ENCODE results near the gene SOX13. TPM values are rescaled to one million over a fixed set of nuclear protein-coding genes. Genes with fewer than 3 reads are reported as not detected.

Gene SOX13
- total and polyA plus RNA-seq, 2 of the 4 experiments (the other 2 are of a cell fraction): 0.54 to 3.5 TPM

- Histone ChIP-seq H3K56ac (ENCODE audit: extremely low read depth, insufficient read depth, low read length) (no peak overlapping the region), H2BK120ac (ENCODE audit: low read depth, low read length) (no peak overlapping the region), H2BK5ac (ENCODE audit: low read depth, low read length, poor library complexity, severe bottlenecking) (no peak overlapping the region), H2BK15ac (ENCODE audit: low read depth, low read length) (no peak overlapping the region), H3K9me1 (ENCODE audit: insufficient read depth, low read length) (no peaks in the 10 kb centered on the region; the same call in 1 of the 2 replicates), H4K20me1 (ENCODE audit: insufficient read depth, low read length) (no peaks in the 10 kb centered on the region), H3K4me1 (ENCODE audit: control insufficient read depth, insufficient read depth, low read length) (no peaks in the 10 kb centered on the region), H3K23ac (ENCODE audit: low read depth, low read length) (no peak overlapping the region), H2AK5ac (ENCODE audit: low read depth, low read length) (no peak overlapping the region), H4K8ac (ENCODE audit: low read depth in 2 of 2, low read length in 2 of 2) (no peak overlapping the region), H3K36me3 (ENCODE audit: control insufficient read depth, insufficient read depth, low read length) (no peaks in the 10 kb centered on the region), H2BK20ac (ENCODE audit: low read depth, low read length) (no peak overlapping the region), H3K4me2 (ENCODE audit: low read depth, low read length) (no peak overlapping the region), H3K14ac (replicated peaks; ENCODE audit: low read depth, low read length) (no peak overlapping the region), H3K4me3 (ENCODE audit: insufficient read depth, low read depth, low read length) (no peak overlapping the region), H2AFZ (replicated peaks; ENCODE audit: low read length, poor library complexity) (no peak overlapping the region), H3K9me3 (ENCODE audit: control insufficient read depth, insufficient read depth, low read length) (peaks cover 3% of the 10 kb centered on the region; the same call in 1 of the 2 replicates), H4K91ac (ENCODE audit: insufficient read depth, low read depth, low read length) (no peak overlapping the region), H3K4ac (ENCODE audit: low read depth, low read length) (no peak overlapping the region), H4K5ac (ENCODE audit: low read depth, low read length) (no peak overlapping the region), H3K18ac (ENCODE audit: low read depth, low read length) (no peak overlapping the region), H3K79me1 (ENCODE audit: low read depth in 1 of 2, low read length in 2 of 2) (no peaks in the 10 kb centered on the region), H3K27me3 (ENCODE audit: control insufficient read depth, insufficient read depth, low read length) (peaks cover 19% of the 10 kb centered on the region; the same call in 1 of the 2 replicates), H3K9ac (ENCODE audit: low read depth, low read length) (no peak overlapping the region), H3K27ac (ENCODE audit: insufficient read depth, low read length) (no peak overlapping the region), H2AK9ac (replicated peaks; ENCODE audit: low read depth, low read length, poor library complexity) (no peak overlapping the region)
- CTCF ChIA-PET: no interaction called here
- dilution Hi-C loops (cut with HindIII; ENCODE audit: low sequenced_read_pairs, unreplicated experiment) (no loop called here), in situ Hi-C loops (cut with MboI; ENCODE audit: low sequenced_read_pairs) (no loop called here), intact Hi-C loops (cut with micrococcal nuclease) (no loop called here)
- no peak for TF ChIP-seq MAFK (IDR thresholded peaks at IDR 0.05; ENCODE audit: low read depth, low read length)
- no TSS peak for BruUV-seq (replicated peaks)
- POLR2A ChIA-PET (ENCODE audit: unreplicated experiment): no interaction called here
- no peak for ATAC-seq (ENCODE audit: low read depth)
- WGBS, 2 experiments (ENCODE audit: extremely low coverage in 2 of 2, insufficient read length in 1 of 2): 22% methylated on average over 1 of the region's 1 CpG; no CpG with 5 or more reads in 1 of the 2 experiments
- no peak for DNase-seq
Measured at GRCh38 chr1:204044448-204044847, 28.5 kb upstream of the SOX13 start.
